Esophagus squamous epithelium (tissue), 5 donors: Measurements from ENCODE around the gene RAPGEF3. TPM values are rescaled to one million over a fixed set of nuclear protein-coding genes. Genes with fewer than 3 reads are reported as not detected.

Experiments
- DNase-seq: peaks from one replicate; lab custom pipeline; 2025; lab: John Stamatoyannopoulos, UW
- H3K27ac ChIP-seq, 4 donors: fragments of 200-600 bp; sonication (generic); one replicate each; pipeline ENCODE4 v1.5.1; 2016 to 2019; ENCODE audit warnings: mild to moderate bottlenecking in 1 of 4
- H3K27me3 ChIP-seq, 4 donors: fragments of 200-600 bp; sonication (generic); 1 replicate in 3 of 4; 2 replicates in 1 of 4; pipeline versions ENCODE4 v1.5.1 to v1.6.0; 2017 to 2021; ENCODE audit warnings: antibody characterized with exemption in 1 of 4
- H3K36me3 ChIP-seq, 3 donors: fragments of 200-600 bp; sonication (generic); one replicate each; pipeline ENCODE4 v1.5.1; 2016 to 2019
- H3K4me1 ChIP-seq, 3 donors: fragments of 200-600 bp; sonication (generic); one replicate each; pipeline ENCODE4 v1.5.1; 2017 to 2019
- H3K4me3 ChIP-seq, 4 donors: fragments of 200-600 bp; sonication (generic); 1 replicate in 3 of 4; 2 replicates in 1 of 4; pipeline ENCODE4 v1.5.1; 2016 to 2019; ENCODE audit warnings: mild to moderate bottlenecking in 2 of 4, moderate library complexity in 1 of 4
- H3K9me3 ChIP-seq, 3 donors: fragments of 200-600 bp; sonication (generic); one replicate each; pipeline ENCODE4 v1.5.1; 2016 to 2019
- POLR2A ChIP-seq, 4 donors: fragments of 450-650 bp; IDR thresholded peaks; one replicate each; pipeline ENCODE4 v1.6.1; 2017; ENCODE audit warnings: antibody characterized with exemption in 4 of 4, mild to moderate bottlenecking in 4 of 4, moderate library complexity in 3 of 4
- WGBS, 2 donors: methylation state at CpG; one replicate each; pipeline ENCODE4 v1.1.5; 2018; 5-methylcytosine and 5-hydroxymethylcytosine counted together
- intact Hi-C: fragments of 100-400 bp; cut with DNase I; formaldehyde crosslinking; loops from one replicate; pipeline ENCODE4 v1.15.0; 2022
- total RNA-seq, 4 donors: library from RNA; depleted of rRNA; stranded (reverse); fragments of >200 nt; gene quantifications; one replicate each; pipeline ENCODE4 v1.1.0, GENCODE V29; 2016
- TF ChIP-seq, protein P1 (sequence below), 6 experiments: fragments of 450-650 bp in 4 of 6; fragments of 200-600 bp in 2 of 6; sonication (generic) in 2 of 6; IDR thresholded peaks; one replicate each; pipeline ENCODE4 v1.5.1; 2016 to 2019; ENCODE audit warnings: antibody characterized with exemption in 6 of 6, mild to moderate bottlenecking in 4 of 6, moderate library complexity in 4 of 6
- donor health status: DM: yes; HTN: yes; CAD: no.

RAPGEF3 gene
- total RNA-seq, 4 donors from 2014 or later = 12.9 to 39.3 (median 22.5) TPM

- intact Hi-C loops = no loop called here
- no peak for TF ChIP-seq POLR2A (IDR thresholded peaks at IDR 0.05)
- TF ChIP-seq, protein P1, sequence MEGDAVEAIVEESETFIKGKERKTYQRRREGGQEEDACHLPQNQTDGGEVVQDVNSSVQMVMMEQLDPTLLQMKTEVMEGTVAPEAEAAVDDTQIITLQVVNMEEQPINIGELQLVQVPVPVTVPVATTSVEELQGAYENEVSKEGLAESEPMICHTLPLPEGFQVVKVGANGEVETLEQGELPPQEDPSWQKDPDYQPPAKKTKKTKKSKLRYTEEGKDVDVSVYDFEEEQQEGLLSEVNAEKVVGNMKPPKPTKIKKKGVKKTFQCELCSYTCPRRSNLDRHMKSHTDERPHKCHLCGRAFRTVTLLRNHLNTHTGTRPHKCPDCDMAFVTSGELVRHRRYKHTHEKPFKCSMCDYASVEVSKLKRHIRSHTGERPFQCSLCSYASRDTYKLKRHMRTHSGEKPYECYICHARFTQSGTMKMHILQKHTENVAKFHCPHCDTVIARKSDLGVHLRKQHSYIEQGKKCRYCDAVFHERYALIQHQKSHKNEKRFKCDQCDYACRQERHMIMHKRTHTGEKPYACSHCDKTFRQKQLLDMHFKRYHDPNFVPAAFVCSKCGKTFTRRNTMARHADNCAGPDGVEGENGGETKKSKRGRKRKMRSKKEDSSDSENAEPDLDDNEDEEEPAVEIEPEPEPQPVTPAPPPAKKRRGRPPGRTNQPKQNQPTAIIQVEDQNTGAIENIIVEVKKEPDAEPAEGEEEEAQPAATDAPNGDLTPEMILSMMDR (IDR thresholded peaks at IDR 0.05) = no peak
Observed at GRCh38 chr12:47795121-47795813, 36.6 kb upstream of the RAPGEF3 start.

GRCh38 chr12:47794679-47795078 lies 36.0 kb upstream of the RAPGEF3 start:
- H3K4me1 ChIP-seq = peaks cover 5 to 18% (median 8%) of the 10 kb centered on the region in 3 donors
- TF ChIP-seq, protein P1 (IDR thresholded peaks at IDR 0.05) = no peak
- TF ChIP-seq POLR2A (IDR thresholded peaks at IDR 0.05) = no peak
- H3K27ac ChIP-seq = no peak overlapping the region
- WGBS, 2 donors = 80 to 95% methylated on average over 1 to 7 of the region's 9 CpGs
- no peak for DNase-seq
- H3K27me3 ChIP-seq = no peaks in the 10 kb centered on the region
- H3K4me3 ChIP-seq = no peak overlapping the region
- H3K36me3 ChIP-seq = peaks cover 43 to 100% (median 72%) of the 10 kb centered on the region in 3 donors
- intact Hi-C loops = no loop called here
- no peaks in the 10 kb centered on the region for H3K9me3 ChIP-seq

More at GRCh38 chr12:47795121-47795813, 36.6 kb upstream of the RAPGEF3 start:
- peaks cover 38 to 99% (median 66%) of the 10 kb centered on the region in 3 donors for H3K36me3 ChIP-seq
- H3K27ac ChIP-seq = no peak overlapping the region
- H3K4me3 ChIP-seq = no peak overlapping the region
- 87 to 98% methylated on average over 11 to 15 of the region's 21 CpGs for WGBS, 2 donors
- H3K4me1 ChIP-seq = peaks cover 11 to 24% (median 14%) of the 10 kb centered on the region in 3 donors
- DNase-seq = no peak
- no peaks in the 10 kb centered on the region for H3K27me3 ChIP-seq
- no peaks in the 10 kb centered on the region for H3K9me3 ChIP-seq

- intact Hi-C loops = no loop called here
- 73 to 87% methylated on average over 3 to 5 of the region's 15 CpGs for WGBS, 2 donors
- Histone ChIP-seq H3K4me3 (no peak overlapping the region), H3K4me1 (peaks cover 0 to 3% (median 0%) of the 10 kb centered on the region in 3 donors), H3K36me3 (peaks cover 57 to 100% (median 74%) of the 10 kb centered on the region in 3 donors), H3K27me3 (no peaks in the 10 kb centered on the region), H3K27ac (no peak overlapping the region), H3K9me3 (no peaks in the 10 kb centered on the region)
- no peak for TF ChIP-seq POLR2A (IDR thresholded peaks at IDR 0.05)
- TF ChIP-seq, protein P1 (IDR thresholded peaks at IDR 0.05) = no peak
- DNase-seq = no peak
Observed at GRCh38 chr12:47793015-47793681, 34.5 kb upstream of the RAPGEF3 start.

- no peaks in the 10 kb centered on the region for H3K27me3 ChIP-seq
- H3K27ac ChIP-seq = peak overlapping the region in 1 of 4 donors; percentile 11
Observed at GRCh38 chr12:47791874-47792273, 33.2 kb upstream of the RAPGEF3 start.

More at GRCh38 chr12:47791874-47792273, 33.2 kb upstream of the RAPGEF3 start:
- TF ChIP-seq, protein P1 (IDR thresholded peaks at IDR 0.05) = no peak
- no peak for TF ChIP-seq POLR2A (IDR thresholded peaks at IDR 0.05)
- 100% methylated on average over 3 of the region's 16 CpGs; no CpG with 5 or more reads in 1 of the 2 donors for WGBS, 2 donors
- H3K9me3 ChIP-seq = no peaks in the 10 kb centered on the region
- H3K36me3 ChIP-seq = peaks cover 63 to 100% (median 74%) of the 10 kb centered on the region in 3 donors
- H3K4me1 ChIP-seq = peaks cover 0 to 4% (median 0%) of the 10 kb centered on the region in 3 donors
- no peak overlapping the region for H3K4me3 ChIP-seq
- no peak for DNase-seq
- intact Hi-C loops = no loop called here
